Measurements from ENCODE around the gene STX10.
A peak's percentile ranks its signal among the peaks of the same experiment; 100 is the strongest.

Gene STX10

DNA sequence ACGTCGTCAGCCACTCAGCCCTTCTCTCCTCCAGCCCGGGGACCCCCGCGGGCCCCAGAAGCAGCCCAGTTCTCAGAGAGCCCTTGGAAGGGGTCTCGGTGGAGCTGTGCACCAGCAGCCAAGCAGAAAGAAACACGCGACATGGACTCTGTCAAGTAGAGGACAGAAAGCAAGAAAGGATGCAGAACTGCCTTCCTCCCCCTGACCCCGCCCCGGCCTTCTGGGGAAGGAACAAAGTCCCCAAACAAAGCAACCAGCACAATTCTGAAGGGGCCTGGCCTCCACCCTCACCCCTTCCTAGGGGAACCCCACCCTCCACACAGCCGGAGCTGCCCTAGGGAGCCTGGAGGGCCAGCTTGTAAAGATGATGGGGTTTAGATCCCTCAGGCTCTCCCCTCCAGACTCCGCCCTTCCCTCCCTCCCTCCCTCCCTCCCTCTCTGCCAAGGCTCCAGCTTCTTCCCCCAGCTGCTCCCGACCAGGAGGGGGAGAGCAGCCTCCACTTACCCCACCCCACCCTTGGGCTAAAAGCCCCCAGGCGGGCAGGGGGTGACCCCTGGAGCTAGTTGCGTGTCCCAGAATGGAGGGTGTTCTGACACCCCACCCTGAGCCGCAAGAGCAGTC, 55.3 kb downstream of the STX10 start:
- Histone ChIP-seq H3K9me3 (ENCODE audit: insufficient read depth, low read length) (no peaks in the 10 kb centered on the region), H3K4me1 (ENCODE audit: insufficient read depth, insufficient read length) (peaks cover 29% of the 10 kb centered on the region), H3K36me3 (ENCODE audit: insufficient read depth, insufficient read length, low read length) (no peaks in the 10 kb centered on the region), H3K9ac (ENCODE audit: insufficient read length, low read depth) (peak overlapping the region; percentile 64), H3K4me3 (ENCODE audit: insufficient read length, low read depth) (peak overlapping the region; percentile 24), H3K27me3 (ENCODE audit: insufficient read depth, insufficient read length) (peaks cover 43% of the 10 kb centered on the region)
- no peak for DNase-seq (ENCODE audit: low read depth, low spot score)
- TF ChIP-seq YY1 (IDR thresholded peaks at IDR 0.05; ENCODE audit: insufficient read depth, insufficient read length): no peak
- TF ChIP-seq ZNF274 (IDR thresholded peaks at IDR 0.05; ENCODE audit: low read depth, low read length): no peak
- TF ChIP-seq SUZ12 (IDR thresholded peaks at IDR 0.05; ENCODE audit: extremely low read depth, insufficient read depth, insufficient read length): no peak

DNA sequence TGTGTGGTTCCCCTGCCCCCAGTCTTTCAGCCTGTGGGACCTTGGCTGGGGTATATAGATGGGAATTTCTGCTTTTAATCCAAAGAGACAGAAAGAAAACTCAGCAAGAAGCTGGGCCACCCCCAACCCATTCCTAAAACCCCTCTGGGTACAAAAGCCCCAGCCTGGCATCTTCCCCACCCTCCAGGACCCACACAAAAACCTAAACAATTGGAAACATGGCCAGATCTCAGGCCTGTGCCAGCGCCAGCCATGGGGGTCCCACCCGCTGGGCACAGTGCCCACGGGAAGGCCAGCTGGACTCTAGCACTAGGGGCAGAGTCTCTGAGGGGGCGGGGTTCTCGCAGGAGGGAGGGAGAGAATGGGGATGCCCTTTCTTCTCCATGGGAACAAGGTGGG, 56.1 kb downstream of the STX10 start:
- H3K4me3 ChIP-seq (ENCODE audit: insufficient read length, low read depth): no peak overlapping the region
- H3K9ac ChIP-seq (ENCODE audit: insufficient read length, low read depth): peak overlapping the region; percentile 42
- TF ChIP-seq ZNF274 (IDR thresholded peaks at IDR 0.05; ENCODE audit: low read depth, low read length): no peak
- TF ChIP-seq YY1 (IDR thresholded peaks at IDR 0.05; ENCODE audit: insufficient read depth, insufficient read length): no peak
- no peak for TF ChIP-seq SUZ12 (IDR thresholded peaks at IDR 0.05; ENCODE audit: extremely low read depth, insufficient read depth, insufficient read length)
- no peak for DNase-seq (ENCODE audit: low read depth, low spot score)
- no peaks in the 10 kb centered on the region for H3K9me3 ChIP-seq (ENCODE audit: insufficient read depth, low read length)
- H3K27me3 ChIP-seq (ENCODE audit: insufficient read depth, insufficient read length): peaks cover 41% of the 10 kb centered on the region
- no peaks in the 10 kb centered on the region for H3K36me3 ChIP-seq (ENCODE audit: insufficient read depth, insufficient read length, low read length)
- H3K4me1 ChIP-seq (ENCODE audit: insufficient read depth, insufficient read length): peaks cover 29% of the 10 kb centered on the region

All from NT2/D1 (cell line).